ENCODE data around the gene RNF214.

Gene RNF214

GRCh38 chr11:117214404-117215110 is 17.9 kb upstream of the RNF214 start:
- DNase-seq (ENCODE audit: low spot score), result no peak

GRCh38 chr11:117217141-117218084 is 15.1 kb upstream of the RNF214 start:
- no peak for DNase-seq (ENCODE audit: low spot score)

GRCh38 chr11:117218133-117218915 is 14.1 kb upstream of the RNF214 start:
- no peak for DNase-seq (ENCODE audit: low spot score)

DNA sequence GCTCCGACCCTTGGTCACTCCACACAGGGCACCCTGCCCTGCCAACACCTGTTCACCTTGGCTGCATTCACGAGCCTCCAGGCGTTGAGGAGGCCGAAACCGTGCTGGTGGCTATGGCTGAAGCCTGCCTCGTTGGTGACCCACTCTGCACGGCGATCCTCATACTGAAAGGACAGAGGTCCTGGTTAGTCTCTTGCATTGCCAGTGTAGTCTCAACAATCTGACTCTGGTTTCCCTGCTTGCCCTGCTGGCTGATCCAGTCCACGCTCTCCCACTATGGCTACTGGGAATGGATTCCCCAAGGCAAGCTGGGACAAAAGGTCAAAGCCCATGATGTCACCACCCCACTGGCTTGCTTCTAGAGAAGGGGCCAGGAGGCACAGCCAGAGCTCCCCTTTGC is 13.5 kb upstream of the RNF214 start:
- no peak for DNase-seq (ENCODE audit: low spot score)

DNA sequence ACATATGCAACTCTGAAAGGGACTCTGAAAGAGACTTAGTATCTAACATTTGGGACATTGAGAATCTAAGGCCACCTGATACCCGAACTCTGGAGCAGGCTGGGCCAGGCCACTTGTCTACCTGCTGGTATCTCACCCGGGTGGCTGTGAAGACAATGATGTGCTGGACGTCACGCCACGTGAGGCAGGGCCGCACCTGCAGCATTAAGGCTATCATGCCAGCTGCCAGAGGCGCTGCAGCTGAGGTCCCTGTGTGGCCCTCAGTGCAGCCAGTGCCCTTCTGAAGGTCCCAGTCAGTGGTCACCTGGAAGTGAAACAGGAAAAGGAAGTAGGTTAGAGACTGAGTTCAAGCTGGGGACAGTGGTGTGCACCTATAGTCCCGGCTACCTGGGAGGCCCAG is 13.0 kb upstream of the RNF214 start:
- no peak for DNase-seq (ENCODE audit: low spot score)

- DNase-seq (ENCODE audit: low spot score), result no peak
Observed at GRCh38 chr11:117219995-117220394, 12.5 kb upstream of the RNF214 start.

- DNase-seq (ENCODE audit: low spot score), result no peak
Observed at GRCh38 chr11:117220568-117220967, 11.9 kb upstream of the RNF214 start.

- no peak for DNase-seq (ENCODE audit: low spot score)
Observed at GRCh38 chr11:117220999-117221774, 11.3 kb upstream of the RNF214 start.

DNA sequence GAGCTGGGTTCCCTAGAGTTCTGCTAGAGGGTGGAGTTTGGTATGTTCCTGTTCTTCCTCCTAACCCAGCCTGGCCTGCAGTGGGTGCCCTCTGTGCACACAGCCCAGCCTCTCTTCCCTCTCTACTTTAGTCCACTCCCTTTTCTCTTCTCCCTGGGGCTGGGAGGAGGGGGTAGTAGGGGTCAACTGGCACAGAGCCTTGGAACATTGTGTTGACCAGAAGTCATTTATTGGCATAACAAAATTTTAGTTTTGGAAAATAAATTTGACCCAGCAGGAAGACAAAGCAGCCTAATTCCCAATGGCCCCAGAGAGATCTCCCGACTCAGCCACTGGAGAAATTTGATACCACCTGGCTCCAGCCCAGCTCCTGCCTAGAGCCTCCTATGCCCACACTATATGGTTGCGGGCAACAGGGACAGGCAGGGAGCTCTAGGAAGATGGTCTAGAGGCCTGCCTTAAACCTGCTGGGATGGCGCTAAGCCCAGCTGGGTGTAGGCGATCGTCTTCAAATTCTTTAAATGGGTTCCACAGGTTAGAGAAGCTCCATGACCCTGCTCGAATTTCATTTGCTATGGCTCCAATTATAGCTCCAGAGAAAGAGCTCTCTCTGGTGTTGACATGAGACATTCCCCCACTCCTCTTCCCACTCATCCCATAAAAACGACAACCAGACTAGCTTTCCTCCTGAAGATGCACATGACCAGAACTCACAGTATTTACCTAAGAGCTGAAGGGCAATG is 10.5 kb upstream of the RNF214 start:
- DNase-seq (ENCODE audit: low spot score), result no peak

DNA sequence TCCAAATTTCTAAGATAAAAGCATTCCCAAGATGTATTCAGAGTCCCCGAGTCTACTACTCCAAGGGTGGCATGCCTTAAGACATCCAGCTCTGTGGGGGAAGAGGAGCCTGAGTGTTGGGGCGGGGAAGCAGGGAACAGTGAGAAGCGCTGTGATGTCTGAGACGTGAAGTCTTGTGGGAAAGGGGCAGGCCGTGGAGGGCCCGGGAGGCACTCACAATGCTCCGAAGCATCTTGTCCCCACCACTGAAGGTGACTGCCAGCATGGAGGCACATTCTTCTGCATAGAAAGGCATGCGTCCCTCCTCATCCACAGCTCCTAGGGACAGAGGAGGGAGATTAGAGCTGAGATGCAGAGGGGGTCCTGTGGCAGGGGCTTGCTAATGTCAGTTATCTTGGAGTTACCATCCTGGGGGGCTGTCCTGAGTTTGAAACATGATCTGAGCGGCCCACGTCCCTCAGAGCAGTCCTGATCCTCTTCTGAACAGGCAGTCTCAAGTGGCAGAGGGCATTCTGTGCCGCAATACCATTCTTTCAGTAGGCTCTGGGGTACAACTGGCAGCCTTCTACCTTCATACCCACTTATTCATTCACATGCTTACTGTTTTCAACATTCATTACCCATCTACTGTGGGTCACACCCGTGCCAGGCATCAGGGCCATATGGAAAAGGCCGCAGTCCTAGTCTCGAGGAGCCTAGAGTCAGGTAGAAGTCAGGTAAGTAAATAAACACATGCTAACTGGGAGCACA is 9.3 kb upstream of the RNF214 start:
- no peak for DNase-seq (ENCODE audit: low spot score)

- no peak for DNase-seq (ENCODE audit: low spot score)
Observed at GRCh38 chr11:117223741-117224689, 8.5 kb upstream of the RNF214 start.

DNA sequence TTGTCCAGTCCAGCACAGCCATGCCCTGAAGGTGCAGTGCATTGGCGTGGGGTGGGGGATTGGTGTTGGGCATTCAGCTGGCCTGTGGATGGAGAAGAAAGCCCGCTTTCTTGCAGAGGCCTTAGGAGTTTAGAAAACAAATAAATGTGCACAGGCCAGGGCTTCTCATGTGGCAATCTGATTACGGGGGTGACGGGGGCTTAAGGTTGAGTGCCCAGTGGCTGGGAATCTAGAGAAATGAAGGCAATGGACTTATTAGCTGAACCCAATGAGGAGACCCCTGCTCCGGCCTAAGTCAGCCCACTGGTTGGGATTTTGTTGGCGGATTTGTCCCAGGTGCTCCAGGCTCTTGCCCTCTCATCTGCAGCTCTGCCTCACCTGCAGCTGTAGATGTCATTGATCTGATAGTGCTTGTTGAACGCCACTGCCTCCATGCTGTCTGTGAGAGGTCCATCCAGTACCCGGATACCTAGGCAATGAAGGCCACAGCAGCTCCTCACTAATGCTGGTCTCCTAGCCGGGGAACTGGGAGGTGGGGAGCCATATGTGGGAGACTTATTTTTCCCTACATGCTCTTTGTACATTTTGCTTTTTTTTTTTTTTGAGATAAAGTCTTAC is 6.8 kb upstream of the RNF214 start:
- DNase-seq (ENCODE audit: low spot score), result no peak

GRCh38 chr11:117226388-117227385 is 5.8 kb upstream of the RNF214 start:
- DNase-seq (ENCODE audit: low spot score), result peak; percentile 54

DNA sequence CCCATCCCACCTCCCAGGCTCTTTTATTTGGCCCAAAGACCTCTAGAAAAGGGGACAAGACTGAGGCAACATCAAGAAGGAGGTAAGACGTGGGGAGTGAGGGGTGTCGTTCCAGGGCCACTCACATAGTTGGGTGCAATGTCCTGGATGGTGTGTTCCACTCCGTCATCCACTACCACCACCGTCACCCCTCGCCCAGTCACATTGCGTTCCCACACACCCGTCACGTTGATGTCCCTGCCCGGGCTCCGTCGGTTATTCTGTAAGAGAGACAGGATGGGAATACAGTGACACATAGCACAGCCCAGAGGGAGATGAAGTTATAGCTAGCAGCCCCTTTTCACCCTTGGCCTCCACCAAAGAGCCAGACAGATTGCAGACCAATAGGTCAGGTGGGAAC is 4.4 kb upstream of the RNF214 start:
- DNase-seq (ENCODE audit: low spot score), result no peak

- no peak for DNase-seq (ENCODE audit: low spot score)
Observed at GRCh38 chr11:117229411-117229810, 3.1 kb upstream of the RNF214 start.

GRCh38 chr11:117229931-117230285 is 2.6 kb upstream of the RNF214 start:
- DNase-seq (ENCODE audit: low spot score), result no peak

Data from SK-N-DZ (cell line).